NCI-H1417 treated with DMSO at 0.1 percent for 48 hours (cell line): ENCODE measurements around the gene TSHZ3.

Source experiments
- DNase-seq: peaks from one replicate; lab custom pipeline; 2025; lab: John Stamatoyannopoulos, UW

The TSHZ3 gene

DNA sequence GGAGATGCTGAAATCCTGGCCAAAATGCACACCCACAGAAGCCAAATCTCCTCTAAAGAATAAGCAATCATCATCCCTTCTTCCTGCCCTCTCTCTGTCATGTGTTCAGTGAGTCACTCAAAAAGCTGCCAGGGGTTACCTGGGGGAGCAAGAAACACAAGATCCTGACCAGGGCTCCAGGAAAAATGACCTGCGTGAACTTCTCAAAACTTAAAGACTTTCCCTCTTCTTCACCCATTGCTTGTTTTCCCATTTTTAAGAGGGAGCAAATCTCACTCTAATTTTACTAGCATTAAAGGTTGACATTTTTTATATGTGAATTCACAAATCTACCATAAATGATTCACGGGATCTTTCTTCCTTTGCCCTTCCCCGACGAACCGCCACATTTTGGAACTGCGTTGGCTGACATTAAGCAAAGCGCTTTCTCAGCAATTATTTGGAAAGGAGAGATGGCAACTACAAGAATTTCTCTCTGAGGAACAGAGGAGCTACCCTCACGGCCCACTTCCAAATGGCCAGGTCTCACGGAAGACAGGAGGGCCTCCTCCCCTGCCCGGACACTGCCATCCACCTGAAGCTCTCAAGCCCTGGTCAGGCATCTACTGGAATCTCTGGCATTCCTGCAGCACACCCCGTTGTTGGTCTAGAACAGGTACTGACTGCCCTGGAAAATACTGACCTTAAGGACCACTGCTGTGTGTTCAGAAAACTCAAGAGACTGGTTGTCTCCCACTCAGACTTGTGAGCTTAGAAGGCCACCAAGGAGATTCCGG lies 14.2 kb downstream of the TSHZ3 start:
- DNase-seq, result no peak

GRCh38 chr19:31334101-31334848 lies 15.0 kb downstream of the TSHZ3 start:
- no peak for DNase-seq

- no peak for DNase-seq
These were observed 17.1 kb downstream of the TSHZ3 start for GRCh38 chr19:31332096-31332495.

DNA sequence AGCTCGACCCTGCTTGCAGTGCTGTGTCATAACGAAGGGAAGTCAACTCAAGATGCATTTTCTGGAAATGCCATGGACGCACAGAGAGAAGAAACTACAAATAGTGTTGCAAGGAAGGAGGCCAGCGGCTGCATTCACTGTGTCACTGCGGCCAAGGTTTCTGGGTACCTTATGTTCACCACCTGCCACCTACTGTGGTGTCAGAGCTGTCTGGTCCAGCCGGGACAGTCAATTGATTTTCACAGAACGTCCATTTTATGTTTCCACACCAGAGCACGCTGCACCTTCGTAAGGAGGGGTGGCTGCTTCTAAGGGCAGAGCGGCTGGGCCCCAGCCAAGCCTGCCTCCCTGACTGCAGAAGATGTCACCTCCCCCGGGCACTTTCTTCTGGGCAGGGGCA lies 17.7 kb downstream of the TSHZ3 start:
- DNase-seq, result no peak

DNA sequence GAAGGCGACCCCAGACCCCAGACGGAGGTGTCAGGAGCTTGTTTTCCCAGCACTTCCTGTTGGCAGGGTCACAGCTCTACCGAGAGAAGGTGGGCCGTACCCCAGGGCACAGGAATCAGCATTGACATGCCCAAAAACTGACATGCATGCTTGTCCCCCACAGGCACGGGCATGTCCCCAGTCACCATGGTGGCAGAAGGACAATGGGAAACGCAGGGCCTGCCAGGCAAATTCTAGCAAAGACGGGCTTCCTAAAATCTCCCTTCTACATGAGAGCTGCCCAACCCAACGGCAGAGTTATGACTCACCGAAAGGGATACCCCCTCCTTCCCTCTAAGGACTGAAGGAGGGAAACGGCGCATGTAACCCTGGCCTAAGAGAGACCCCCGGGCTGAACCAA lies 18.5 kb downstream of the TSHZ3 start:
- no peak for DNase-seq

DNA sequence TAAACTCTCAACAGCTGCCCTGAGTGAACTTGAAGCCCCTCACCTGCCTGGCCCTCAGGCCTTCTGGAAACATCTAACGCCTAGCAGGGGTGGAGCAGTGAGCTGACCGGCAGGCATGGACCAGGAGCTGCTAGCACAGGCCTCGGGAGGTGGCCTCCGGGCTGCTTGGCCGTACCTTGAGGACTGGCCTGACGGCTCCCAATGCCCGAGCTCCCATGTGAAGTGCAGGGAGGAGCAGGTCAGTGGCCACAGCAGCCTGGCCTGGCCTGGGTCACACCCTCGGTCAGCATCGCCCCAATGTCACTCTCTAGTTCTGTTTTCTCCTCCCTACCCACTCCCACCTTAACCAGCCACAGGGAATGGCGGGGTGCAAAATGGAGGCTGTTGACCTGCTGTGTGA lies 19.0 kb downstream of the TSHZ3 start:
- DNase-seq, result no peak

- DNase-seq, result no peak
These were observed 19.4 kb downstream of the TSHZ3 start for GRCh38 chr19:31329819-31330218.

DNA sequence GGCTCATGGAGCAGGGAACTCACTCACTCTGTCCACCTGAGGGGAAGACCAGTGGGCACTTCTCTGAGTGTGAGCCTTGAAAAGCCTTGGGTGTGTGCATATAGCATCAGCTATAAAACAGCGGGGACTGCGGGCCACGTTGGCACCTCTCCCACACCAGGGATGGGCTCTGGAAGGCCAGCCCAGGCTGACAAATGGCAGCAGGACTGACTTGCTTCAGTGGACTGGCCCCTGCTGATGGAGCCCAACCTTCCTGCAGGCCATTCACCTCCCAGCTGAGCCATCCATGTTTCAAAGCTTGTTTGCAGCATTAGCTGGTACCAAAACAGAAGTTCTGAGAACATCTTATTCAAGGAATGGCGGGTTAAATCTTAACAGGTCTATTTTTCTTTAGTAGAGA lies 21.0 kb downstream of the TSHZ3 start:
- no peak for DNase-seq

- DNase-seq, result no peak
These were observed 22.8 kb downstream of the TSHZ3 start for GRCh38 chr19:31326329-31327028.

DNA sequence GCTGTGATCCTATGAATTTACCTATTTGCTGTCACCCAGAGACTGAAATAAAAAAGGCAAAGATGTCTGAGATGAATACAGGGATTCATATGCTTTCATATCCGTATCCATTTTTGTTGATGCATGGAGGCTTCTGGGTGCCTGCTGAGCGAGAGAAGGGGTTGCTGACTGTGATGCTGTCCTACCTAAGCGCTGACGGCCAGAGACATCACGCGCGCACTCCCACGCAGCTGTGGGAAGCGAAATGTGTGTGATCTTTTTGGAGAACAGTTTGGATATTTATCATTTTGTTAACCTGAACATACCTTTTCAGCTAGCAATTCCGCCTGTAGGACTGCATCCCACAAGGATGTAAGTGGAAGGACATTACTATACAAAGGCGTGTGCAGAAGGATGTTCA lies 23.9 kb downstream of the TSHZ3 start:
- no peak for DNase-seq

DNA sequence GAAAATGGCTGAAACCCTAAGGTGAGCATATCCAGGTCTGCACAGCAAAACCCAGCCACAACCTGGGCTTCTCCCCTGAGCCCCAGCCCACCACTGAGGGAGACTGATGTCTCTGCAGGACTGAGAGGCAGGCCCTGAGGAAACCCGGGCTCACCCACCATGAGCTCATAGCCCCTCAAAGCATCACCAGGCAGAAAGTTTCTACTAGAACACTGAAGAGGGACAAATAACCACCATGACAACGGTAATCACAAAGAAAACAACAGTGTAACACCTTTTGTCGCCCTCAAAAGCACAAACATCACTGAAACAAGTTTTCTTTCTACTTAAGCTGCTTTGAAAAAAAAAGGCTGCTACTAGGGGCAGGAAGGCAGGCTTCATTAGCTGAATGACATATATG lies 29.8 kb downstream of the TSHZ3 start:
- no peak for DNase-seq

GRCh38 chr19:31318790-31319425 lies 30.3 kb downstream of the TSHZ3 start:
- DNase-seq, result no peak

DNA sequence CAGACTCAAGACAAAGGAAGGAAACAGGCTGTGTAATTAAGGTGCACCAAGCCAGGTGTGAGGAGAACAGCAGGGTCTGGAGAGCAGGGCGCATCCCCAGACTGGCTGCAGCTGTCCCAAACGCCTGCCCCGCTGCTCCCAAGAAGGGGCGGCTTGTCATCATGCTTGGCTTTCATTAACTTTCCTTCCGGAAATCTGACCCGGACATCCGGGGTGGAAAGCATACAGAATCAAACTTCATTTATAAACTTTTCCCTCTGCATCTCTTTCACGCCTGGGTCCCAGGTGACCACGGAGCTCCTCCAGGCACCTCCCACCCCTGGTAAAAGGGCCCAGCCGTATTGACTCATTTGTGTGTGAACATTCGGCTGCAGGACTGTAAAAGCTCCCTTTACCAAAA lies 31.7 kb downstream of the TSHZ3 start:
- no peak for DNase-seq

DNA sequence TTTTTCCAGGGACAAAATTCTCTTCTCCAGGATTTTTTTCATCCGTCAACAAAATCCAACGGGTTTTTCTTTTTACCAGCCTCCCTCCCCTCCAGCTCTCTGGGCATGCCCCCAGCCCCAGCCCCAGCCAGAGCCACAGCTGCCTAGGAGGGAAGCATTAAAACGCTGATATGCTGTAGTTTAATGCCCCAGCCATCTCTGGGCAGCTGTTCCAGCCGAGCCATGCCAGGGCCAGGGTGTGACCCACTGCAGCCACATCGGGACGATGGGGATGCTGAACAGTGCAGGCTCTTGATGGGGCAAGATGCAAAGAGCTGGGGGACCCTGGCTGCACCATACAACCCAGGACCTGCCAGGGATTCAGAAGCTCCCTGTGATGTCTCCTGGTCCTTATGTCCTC lies 32.1 kb downstream of the TSHZ3 start:
- no peak for DNase-seq

DNA sequence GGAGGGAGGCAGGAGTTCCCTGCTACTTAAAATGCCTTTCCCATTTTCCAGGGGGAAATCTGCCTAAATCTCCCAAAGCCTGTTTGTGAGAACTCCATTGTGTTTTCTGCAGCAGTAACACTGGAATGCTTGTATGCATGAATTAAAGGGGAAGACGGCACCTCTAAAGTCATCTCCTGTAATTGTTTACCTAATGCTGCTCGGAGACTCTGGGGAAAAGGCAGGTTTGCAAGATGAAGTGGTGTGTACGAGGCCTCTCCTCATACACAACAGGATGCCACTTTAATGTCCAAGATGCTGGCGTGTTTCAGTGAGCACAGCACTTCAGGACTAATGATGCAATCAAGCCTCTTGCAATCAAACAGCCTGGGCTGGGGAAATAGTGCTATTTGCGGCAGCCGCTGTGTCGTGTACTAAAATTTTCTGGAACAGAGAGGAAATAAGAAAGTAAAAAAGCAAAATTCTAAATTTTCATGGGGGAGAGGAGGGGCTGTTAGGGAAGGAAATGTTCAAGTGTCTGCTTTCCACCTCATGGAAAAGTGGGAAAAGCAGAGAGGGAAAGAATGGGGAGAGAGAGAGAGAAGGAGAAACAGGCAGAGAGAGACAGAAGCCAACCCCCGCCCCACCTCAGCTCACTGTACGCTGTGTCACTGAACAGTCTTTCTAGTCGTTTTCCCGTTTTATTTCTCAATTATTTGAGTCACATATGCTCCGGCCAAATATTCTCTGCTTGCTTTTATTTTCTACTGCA lies 32.9 kb downstream of the TSHZ3 start:
- DNase-seq, result no peak

- no peak for DNase-seq
These were observed 33.6 kb downstream of the TSHZ3 start for GRCh38 chr19:31315652-31316051.

DNA sequence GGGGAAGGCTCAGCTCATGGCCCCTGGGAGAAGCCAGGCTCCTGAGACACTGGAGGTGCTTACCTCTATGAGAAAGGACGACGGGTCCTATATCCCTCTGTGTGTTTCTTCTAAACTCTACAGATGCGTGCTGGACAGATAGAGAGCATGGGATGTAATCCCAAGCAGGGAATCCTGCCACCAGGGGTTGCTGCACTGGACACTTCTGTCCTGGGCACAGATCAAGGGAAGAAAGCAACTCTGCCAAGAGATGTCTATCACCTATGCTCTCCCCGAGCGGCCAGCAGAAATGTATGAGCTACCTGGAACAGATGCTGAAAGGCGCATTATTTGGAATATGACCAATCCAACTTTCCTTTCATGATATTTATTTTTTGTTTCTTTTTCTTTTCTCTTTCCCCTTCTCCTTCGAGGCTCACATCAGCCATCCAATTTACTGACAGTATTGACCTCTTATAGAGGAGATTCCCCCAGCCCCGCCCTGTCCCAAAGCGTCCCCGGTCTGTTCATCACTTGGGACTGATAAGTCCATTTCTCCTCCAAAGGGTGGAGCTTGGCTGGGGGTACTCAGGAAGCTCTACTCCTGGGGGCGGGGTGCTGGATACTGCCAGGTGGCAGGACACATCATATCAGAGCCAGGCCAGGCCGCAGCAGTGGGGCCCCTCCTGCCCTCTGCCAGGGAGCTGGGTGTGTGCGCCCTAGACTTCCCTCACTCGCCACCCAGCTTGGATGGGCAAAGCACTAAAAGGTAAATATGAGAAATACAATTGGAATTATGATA lies 34.2 kb downstream of the TSHZ3 start:
- DNase-seq, result no peak

DNA sequence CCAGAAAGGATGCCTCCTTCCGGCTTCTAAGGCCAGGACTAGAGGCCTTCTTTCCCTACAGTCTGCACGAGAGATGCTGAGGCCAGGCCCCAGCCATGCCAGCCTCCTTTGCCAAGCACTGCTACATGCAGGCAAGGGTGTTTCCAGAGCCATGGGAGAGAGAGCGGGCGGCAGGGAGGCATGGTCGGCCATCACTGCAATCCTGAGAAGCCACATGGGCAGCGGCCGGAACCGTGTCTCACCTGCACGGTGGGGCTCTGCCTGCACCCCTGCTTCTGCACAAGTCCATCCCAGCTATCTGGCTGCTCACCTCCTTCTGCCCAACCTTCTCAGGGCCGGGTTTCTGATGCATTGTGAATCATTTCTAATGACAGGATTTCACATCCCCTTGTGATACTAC lies 35.1 kb downstream of the TSHZ3 start:
- DNase-seq, result no peak

DNA sequence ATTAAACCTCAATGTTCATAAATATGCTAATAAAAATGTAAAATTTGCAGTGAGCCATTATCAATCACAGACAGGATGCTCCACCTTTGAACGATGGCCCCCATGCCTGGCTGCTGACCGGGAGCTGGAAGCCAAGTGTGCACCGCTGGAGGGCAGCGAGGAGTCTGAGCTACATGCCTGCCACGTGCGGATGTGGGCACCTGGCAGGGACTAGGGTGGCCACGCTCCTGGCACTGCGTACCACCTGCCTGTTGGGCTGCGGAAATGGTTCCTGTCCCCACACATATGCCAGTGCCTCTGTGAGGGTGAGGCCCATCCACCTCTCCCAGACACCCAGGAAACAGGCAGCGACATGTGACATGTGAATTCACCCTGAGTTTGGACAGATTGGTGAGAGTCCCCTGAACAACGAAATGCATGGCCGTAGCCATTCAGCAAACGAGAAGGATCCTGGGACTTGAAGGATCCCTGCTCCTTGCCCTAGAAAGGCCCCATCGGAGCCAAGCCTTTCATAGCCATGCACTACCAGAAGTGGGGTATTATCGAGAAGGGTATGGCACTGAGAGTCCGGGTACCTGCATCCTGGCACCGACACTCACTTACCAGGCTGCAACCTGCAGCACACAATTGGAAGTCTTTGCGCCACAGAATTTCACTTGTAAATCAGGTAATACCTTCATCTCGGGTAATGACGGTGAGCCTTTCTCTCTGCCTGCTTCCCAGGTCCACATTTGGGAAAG lies 35.8 kb downstream of the TSHZ3 start:
- no peak for DNase-seq

DNA sequence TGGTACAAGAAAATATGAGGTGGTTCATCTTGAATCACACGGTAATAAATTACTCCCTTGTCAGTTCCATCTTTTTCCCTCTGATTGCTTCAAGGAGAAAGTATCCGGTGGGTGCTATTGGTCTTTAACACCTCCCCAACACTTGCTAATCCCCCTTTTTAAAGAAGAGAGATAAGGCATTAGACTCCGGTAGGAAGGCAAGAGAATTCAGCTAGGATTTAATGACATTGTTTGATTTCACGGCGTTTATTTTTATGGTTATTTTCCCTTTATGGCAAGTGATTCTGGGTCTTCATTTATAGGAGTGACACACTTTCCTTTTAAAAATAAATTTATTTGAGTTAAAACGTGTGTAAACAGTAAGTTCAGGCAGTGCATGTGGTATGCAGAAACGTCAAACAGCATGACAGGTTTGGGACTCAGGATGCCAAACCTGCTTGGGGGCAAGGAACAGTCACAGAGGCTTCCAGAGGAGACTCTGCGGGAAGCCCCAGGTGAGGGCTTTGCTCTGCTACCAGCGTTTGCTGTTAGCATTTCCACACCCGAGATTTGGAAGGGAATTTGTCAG lies 36.5 kb downstream of the TSHZ3 start:
- DNase-seq, result no peak
